Measurements from ENCODE around the gene PTGDR.

Gene PTGDR

DNA sequence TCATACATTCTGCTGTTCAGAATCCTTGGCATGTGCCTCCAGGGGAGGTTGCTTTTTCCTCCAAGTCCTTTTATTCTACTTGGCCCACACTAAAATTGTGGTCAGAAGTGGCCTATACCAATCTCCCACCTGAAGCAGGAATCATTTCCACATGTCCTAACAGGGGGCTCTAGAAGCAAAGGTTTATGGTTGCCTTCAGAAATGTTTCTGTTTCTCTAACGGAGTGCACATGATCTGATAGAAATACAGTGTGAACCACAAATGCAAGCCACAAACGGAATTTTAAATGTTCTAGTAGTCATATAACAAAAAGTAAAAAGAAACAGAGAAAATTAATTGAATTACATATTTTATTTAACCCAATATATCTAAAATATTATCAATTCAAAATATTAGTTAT is 50.6 kb downstream of the PTGDR start:
- TF ChIP-seq, protein P1, sequence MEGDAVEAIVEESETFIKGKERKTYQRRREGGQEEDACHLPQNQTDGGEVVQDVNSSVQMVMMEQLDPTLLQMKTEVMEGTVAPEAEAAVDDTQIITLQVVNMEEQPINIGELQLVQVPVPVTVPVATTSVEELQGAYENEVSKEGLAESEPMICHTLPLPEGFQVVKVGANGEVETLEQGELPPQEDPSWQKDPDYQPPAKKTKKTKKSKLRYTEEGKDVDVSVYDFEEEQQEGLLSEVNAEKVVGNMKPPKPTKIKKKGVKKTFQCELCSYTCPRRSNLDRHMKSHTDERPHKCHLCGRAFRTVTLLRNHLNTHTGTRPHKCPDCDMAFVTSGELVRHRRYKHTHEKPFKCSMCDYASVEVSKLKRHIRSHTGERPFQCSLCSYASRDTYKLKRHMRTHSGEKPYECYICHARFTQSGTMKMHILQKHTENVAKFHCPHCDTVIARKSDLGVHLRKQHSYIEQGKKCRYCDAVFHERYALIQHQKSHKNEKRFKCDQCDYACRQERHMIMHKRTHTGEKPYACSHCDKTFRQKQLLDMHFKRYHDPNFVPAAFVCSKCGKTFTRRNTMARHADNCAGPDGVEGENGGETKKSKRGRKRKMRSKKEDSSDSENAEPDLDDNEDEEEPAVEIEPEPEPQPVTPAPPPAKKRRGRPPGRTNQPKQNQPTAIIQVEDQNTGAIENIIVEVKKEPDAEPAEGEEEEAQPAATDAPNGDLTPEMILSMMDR (IDR thresholded peaks at IDR 0.05; ENCODE audit: low read depth, low read length): no peak
- DNase-seq (ENCODE audit: extremely low read depth, low read depth): no peak

DNA sequence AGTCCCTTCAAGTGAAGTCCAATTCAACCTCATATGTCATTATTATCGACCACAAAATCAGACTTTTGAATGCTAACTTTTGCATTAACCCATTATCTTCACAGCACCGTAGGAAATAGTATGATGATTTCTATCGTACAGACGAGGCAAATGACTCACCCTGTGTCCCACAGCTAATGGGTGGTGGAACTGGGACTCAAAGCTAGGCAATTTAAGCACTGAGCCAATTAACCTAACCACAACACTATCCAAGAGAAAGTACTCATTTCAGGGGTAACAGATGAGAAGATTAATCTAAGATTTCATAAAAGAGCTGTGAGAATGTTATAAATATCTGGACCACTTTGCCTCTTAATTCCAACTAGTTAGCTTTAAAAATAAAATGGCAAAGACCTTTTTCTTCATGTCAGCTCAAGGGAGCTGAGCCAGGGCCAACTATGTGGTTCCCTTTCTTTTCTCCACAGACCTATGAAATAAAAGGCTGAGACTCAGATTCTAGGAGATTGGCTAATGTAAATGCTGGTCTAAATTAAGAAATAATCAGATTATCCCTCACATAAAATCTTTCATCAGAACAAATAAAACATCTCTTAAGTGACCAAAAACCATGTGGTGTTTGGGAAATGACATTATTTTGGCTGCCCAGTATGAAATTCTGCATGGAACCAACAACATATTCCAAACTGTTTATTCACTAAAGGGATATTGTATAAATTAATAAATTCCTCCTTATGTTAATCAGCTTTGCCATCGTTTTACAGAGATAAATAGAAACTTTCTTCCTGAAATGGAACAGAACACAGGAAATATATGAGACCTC is 51.5 kb downstream of the PTGDR start:
- DNase-seq (ENCODE audit: extremely low read depth, low read depth): no peak
- TF ChIP-seq, protein P1 (IDR thresholded peaks at IDR 0.05; ENCODE audit: low read depth, low read length): no peak

DNA sequence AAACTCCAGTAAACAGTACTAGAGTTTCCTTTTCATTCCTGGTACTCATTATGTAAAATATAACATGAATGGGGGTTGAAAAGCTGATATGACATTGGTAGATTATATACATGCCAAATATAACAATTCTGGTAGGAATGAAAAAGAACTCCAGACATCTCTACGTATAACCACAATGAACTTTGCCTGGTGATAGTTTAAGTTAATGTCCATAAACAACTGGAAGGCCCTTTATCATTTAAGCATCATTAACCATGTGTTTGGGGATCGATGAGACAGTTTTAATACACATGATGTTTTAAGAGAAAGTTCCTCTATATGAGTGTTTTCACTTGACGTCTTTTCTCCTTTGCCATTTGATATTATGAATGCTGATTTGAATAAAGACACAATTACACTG is 52.4 kb downstream of the PTGDR start:
- DNase-seq (ENCODE audit: extremely low read depth, low read depth): no peak
- TF ChIP-seq, protein P1 (IDR thresholded peaks at IDR 0.05; ENCODE audit: low read depth, low read length): no peak

DNA sequence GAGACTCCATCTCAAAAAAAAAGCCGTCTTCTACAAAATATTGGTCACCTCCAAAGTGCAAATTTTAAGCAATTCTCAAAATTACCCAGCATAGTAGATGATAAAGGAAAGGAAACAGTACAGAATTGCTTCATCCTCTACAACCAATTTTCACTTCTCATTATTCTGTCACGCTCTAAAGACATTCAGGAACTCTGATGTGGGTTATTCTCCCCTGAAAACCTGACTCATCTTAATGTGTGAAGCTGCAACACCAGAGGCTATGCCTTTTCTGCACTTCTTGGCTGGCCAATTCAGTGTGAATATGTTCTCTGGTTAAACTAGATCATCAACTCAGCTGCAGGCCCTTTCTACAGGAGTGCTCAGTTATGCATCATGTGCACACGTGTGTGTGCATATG is 57.6 kb downstream of the PTGDR start:
- no peak for DNase-seq (ENCODE audit: extremely low read depth, low read depth)
- TF ChIP-seq, protein P1 (IDR thresholded peaks at IDR 0.05; ENCODE audit: low read depth, low read length): no peak

DNA sequence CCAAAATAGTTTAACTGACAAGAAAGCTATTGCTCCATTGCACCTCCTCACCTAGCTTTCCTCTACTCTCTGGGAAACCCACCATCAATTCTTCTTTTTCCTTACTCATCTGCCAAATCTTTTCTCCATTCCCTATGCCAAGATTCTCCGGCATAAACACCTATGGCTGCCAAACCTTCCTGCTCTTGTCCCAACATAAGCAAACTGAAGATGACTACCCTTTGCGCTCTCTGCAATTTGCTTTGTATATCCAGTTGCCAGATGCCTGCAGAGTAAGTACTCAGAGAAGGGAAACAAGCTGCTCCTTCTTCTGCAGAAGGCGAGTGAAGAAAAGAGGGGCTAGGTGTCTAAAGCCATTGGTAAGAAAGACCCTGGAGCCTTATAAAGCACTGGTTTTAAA is 58.1 kb downstream of the PTGDR start:
- TF ChIP-seq, protein P1 (IDR thresholded peaks at IDR 0.05; ENCODE audit: low read depth, low read length): no peak
- DNase-seq (ENCODE audit: extremely low read depth, low read depth): no peak

Measured in AG09319 (cell line).